Fibroblast of skin of back (primary cell): ENCODE measurements around the gene RIOK1. TPM values are rescaled to one million over a fixed set of nuclear protein-coding genes. Genes with fewer than 3 reads are reported as not detected.
"Not testable (repeated sequence)": the region's sequence is repeated elsewhere in the genome, so short reads cannot be mapped to it uniquely, and the experiment has no call there.

Experiments
- DNase-seq: peaks from one replicate; pipeline ENCODE4 v3.0.0-alpha.2; 2013
- polyA plus RNA-seq, 2 experiments: library from polyadenylated mRNA; unstranded; fragments of 120-200 nt; gene quantifications; one replicate each; pipeline ENCODE4 v1.2.1, GENCODE V29; 2013; ENCODE audit not compliant: insufficient read length in 2 of 2

RIOK1 gene
- polyA plus RNA-seq (2013, experiment 1 of 2; ENCODE audit: insufficient read length), result 18.9 TPM
- polyA plus RNA-seq (2013, experiment 2 of 2; ENCODE audit: insufficient read length), result 13.8 TPM

DNA sequence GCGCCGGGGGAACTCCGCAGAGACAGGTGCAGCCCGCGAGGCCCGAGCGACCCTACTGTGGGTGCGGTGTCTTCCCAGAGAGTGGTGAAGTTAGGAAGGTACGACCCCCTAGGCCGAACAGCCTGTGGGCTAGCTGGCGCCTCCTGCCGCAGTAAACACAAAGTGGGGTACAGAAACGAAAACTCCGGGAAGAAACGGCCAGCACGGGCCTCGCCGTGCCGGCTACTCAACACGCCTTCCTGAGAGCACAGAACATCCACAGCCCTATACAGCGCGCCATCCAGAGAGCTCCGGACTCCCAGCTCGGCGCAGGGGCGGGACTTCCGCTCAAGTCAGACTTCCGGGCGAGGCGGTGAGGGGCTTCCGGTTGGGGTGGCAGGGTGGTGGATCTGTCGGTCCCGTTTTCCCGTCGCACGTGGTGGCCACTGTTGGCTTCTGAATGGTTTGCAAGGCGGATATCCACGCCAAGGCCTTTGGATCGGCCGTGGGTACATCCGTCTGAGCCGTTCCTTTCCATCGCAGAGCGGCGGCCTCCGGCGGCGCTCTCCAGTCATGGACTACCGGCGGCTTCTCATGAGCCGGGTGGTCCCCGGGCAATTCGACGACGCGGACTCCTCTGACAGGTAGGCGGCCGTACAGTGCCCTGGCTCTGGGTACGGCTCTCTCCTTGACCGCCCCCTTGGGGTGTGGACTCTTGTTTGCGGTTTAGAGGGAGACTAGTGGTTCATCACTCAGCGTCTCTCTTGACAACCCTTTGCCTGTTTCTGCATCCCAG lies at the start of gene RIOK1, which contains the start of gene CAGE1:
Gene RIOK1, plus strand, starts transcription at position 358 of the 775 bp plus-strand sequence. Its CDS starts 195 bp downstream, at position 553.
Gene CAGE1, minus strand, starts transcription at position 292 of the 775 bp plus-strand sequence. CDS start 2,569 bp downstream, outside the sequence.
- DNase-seq, result peak; percentile 96

DNA sequence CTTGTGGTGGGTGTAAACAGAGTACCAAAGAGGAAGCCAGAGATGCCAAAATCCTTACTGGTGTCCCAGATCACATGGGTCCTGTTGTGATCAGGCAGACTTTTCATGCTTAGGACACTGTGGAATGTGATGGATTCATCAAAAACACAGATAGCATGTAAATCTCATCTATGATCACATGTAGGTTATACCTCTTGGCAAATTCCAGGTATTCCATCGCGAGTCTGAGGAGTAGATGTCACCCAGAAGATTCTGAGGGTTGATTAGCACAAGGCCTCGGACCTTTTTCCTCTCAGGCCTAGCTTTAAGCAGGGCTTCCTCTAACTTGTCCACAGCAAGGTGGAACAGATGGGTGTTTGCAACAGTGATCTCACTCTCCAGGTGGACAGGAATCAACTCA lies 48.3 kb upstream of the RIOK1 start:
- DNase-seq, result no peak

DNA sequence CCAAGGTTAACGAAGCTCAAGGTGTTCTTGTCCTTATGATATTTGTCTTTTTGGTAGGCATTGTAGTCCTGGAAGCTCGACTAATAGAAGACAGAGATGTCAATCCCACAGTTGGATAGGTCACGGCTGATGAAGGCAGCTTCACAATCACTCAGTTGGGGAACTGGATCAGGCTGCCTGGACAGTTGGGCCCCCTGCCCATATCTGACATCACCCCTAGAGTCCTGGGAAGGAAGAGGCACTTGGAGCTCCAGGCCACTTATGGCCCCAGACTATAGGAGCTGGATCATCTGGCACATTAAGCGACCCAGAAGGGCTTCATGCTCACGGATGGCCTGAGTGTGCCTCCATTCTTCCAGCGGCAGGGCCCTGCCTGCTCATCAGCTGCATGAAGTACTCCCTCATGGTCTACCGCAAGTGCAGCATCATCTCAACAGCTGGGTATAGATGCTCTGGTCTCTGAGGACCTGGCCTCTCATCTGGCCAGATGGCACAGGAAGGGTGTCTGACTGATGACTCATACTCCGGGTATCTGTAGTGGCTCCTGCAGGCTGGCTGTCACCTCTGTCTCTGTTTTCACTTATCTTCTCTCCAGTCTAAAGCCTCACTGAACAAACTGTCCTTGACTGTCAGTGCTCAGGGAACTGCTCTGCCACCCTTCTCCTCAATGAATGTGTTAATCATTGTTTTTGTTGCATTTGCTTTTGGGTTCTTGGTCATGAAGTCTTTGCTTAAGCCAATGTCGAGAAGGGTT lies 47.4 kb upstream of the RIOK1 start:
- DNase-seq, result peak; percentile 50

DNA sequence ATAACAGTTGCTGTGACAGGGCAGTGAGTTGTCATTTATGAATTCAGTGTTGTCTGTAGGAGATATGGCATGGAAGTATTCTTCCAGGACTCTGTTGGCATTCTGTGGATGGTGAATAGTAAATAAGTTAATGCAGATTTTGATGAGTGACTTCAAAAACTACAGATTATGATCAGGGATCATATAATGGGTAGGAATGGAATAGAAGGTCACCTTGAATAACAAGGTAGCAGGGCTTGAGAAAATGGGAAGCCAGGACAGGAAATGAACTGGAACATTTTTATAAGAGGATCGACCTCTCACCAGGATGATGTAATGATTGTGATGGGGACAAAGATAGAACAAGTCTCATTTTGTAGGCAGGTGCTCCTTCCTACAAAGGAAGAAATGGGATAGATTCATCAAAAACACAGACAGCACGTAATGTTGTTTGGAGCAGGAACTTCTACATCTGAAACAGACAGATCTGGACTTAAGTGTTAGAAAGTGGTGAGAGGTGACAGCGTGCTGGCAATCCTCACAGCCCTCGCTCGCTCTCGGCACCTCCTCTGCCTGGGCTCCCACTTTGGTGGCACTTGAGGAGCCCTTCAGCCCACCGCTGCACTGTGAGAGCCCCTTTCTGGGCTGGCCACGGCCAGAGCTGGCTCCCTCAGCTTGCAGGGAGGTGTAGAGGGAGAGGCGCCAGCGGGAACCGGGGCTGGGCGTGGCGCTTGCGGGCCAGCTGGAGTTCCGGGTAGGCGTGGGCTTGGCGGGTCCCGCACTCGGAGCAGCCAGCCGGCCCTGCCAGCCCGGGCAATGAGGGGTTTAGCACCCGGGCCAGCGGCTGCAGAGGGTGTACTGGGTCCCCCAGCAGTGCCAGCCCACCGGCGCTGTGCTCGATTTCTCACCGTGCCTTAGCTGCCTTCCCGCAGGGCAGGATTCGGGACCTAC lies 45.8 kb upstream of the RIOK1 start:
- DNase-seq, result no peak

DNA sequence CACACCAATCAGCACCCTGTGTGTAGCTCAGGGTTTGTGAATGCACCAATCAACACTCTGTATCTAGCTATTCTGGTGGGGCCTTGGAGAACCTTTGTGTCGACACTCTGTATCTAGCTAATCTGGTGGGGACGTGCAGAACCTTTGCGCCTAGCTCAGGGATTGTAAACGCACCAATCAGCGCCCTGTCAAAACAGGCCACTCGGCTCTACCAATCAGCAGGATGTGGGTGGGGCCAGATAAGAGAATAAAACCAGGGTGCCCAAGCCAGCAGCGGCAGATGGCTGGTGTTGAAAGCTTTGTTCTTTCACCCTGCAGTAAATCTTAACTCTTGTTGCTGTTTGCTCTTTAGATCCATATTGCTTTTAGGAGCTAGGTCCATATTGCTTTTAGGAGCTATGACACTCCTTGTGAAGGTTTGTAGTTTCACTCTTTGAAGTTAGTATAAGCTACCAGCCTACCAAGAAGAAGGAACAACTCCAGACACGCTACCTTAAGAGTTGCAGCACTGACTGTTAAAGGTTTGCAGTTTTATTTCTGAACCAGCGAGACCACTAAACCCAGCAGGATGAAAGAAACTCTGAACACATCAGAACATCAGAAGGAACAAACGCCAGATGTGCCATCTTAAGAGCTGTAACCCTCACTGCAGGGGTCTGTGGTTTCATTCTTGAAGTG lies 44.7 kb upstream of the RIOK1 start:
- peak; percentile 11 for DNase-seq

DNA sequence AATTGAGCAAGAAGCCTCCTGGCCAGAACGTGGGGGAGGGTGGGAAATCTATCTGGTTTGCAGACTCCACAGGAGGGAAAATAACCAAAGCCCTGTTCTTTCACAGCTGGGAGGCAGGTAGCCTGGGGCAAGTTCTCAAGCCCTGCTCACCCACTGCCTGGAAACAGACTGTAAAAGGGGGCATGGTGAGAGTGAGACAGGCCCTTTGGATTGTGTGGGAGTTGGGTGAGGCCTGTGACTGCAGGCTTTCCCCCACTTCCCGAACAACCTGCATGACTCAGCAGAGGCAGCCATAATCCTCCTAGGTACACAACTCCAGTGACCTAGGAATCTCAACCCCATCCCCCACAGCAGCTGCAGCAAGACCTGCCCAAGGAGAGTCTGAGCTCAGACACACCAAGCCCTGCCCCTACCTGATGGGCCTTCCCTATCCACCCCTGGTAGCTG lies 42.0 kb upstream of the RIOK1 start:
- DNase-seq, result peak; percentile 1

DNA sequence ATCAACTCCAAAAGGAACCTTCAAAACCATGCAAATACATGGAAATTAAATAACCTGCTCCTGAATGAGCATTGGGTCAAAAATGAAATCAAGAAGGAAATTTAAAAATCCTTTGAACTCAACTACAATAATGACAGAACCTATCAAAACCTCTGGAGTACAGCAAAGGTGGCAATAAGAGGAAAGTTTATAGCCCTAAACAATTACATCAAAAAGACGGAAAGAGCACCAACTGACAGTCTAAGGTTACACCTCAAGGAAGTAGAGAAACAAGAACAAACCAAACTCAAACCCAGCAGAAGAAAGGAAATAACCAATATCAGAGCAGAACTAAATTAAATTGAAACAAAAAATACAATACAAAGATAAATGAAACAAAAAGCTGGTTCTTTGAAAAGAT lies 39.0 kb upstream of the RIOK1 start:
- DNase-seq, result not testable (repeated sequence)

DNA sequence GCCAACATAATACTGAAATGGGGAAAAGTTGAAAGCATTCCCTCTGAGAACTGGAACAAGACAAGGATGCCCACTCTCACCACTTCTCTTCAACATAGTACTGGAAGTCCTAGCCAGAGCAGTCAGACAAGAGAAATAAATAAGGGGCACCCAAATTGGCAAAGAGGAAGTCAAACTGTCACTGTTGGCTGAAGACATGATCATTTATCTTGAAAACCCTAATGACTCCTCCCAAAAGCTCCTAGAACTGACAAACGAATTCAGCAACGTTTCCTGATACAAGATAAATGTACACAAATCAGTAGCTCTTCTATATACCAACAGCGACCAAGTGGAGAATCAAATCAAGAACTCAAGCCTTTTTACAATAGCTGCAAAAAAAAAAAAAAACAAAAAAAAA lies 37.7 kb upstream of the RIOK1 start:
- not testable (repeated sequence) for DNase-seq

DNA sequence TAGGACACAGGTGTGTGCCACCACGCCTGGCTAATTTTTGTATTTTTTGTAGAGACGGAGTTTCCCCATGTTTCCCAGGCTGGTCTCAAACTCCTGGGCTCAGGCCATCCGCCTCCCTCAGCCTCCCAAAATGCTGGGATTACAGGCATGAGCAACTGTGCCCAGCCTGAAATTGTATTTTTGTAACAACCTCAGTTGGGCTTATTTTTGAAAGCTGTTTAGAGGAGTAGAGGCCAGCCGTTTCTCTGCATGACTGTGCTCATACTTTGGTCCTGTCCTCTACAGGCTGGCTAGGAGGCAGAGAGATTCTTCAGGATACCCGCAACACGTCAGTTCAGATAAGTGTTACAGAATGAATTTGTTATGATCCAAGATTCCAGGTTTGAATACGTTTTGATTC lies 22.2 kb upstream of the RIOK1 start:
- DNase-seq, result no peak

DNA sequence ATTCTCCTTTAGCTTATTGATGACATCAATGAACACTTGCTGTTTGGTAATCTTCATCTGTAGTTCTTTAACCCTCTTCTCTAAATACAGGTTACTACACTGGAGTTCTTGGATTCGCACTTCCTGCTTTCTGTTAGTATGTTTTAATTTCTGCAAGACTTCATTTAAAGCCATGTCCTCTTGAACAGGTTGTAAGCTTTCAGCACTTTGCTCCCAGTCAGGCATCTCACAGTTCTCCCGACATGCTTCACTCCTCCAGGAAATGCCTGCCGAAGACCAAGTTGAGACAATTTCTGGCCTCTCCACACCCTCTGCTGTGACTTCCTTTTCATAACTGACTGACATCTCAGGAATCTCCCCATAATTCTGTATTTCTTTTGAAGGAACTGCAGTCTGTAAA lies 15.9 kb upstream of the RIOK1 start:
- DNase-seq, result peak; percentile 28

DNA sequence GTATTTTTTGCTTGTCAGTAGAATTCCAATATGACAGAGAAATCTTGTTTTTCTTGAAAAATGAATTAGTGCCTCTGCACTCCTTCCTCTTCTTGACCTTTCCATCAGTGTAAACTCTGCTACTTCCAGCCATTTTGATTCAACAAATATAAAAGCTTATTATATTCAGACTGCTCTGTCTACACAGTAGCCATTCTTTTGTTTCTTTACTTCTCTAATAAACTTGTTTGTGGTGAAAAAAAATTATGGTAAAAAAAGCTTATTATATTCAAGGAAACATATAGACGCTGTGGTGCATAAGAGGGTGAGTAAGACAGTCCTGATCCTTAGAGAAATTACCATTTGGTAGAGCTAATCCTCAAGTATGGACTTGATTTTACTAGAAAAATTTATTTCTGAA lies 11.6 kb upstream of the RIOK1 start:
- no peak for DNase-seq

DNA sequence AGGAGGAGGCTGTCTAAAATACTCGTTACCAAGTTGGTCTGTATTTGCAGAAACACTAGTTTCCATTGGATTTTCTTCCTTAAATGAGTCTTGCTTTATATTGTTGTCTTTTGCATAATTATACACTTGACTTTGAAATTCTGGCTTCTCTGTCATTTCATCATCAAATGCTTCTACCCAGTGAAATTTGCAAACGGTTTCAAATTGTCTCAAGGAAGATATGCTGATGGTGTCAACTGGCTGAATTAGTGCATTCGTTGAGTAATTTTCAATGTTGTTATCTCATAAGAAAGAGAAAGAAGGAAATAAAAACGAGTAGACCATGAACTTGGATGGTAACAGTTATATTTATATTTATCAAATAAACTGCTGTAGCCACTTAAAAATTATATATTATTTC lies 10.9 kb upstream of the RIOK1 start:
- no peak for DNase-seq

DNA sequence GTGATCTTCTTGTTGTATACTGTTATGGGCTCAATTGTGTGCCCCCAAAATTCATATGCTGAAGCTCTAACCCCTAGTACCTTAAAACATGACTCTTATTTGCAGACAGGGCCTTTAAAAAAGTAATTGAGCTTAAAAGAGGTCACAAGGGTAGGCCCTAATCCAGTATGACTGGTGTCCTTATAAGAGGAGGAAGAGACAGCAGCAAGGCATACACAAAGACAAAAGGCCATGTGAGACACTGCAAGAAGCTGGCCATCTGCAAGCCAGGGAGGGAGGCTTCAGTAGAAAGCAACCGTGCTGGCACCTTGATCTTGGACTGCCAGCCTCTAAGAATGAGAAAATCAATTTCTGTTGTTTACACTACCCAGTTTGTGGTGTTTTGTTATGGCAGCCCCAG lies 8.5 kb upstream of the RIOK1 start:
- DNase-seq, result no peak

DNA sequence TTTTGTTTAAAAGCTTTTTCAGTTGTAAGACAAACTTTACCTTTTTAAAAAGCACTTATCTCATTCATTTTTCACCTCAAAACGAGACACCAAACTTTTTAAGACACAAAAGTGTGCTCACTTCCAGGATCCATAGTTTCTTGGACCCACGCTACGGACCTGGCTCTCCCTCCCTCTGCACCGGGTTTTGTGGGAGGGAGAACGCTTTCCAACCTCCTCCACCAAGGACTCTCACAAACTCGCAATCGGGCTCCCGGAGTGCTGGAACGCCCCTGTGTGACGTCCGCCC lies 502 bp upstream of the RIOK1 start:
- peak; percentile 50 for DNase-seq

DNA sequence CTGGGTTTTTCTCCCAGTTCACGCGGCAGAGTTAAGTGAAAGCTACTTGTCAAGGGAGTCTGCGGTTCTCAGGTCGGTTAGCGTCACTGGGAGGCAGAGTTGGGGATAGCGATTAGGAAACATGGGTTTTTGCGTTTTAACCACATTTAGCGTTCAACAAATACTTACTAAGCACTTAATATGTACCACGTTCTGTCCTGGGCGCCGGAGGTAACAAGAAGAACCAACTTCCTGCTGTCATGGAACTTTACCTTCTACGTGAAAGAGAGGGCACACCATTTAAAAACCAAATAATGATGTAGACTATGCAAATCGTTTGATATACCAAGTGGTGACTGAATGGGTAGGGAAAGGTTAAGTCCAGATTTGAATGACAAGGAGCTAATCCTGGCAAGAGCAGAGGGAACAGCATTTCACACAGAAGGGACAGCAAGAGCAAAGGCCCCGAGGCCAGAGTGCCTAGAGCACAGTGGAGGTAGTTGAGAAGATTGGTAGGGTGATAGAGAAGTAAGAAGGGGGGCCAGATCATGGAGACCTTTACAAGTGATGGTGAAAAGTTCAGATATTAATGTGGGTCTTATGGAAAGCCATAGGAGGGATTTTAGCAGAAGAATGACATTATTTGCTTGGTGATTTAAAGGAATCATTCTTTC lies 744 bp downstream of the RIOK1 start:
- DNase-seq, result no peak

DNA sequence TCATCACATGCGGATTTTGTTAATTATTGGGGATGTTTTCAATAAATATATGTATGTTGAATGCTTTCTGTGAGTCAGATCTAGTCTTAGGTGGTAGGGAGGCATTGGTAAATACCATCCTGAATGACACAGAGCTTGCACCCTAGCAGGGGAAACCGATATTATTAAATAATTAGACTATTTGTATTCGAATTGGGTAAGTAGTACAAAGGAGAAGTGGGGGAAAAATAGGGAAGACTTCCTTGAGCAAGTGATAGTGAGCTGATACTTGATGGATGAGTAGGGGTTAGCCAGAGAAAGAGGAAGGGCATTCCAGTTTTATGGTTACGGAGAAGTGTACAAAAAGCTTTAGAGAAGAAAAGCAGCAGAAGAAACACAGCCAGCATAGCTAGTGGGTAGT lies 1.5 kb downstream of the RIOK1 start:
- no peak for DNase-seq

DNA sequence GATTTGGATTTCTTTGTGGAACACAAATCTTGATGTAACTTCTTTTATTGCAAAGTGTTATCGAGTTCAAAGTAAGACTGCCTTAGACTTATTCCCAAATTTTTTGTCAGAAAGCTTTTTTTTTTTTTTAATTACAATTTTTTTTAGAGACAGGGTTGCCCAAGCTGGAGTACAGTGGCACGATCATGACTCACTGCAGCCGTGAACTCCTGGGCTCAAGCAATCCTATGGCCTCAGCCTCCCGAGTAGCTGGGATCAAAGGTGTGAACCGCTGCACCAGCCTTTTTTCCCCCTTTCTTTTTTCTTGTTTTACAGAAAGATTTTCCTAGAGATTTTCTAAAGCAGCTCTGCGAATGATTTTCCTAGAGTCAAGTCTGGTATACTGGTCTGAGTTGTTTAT lies 2.8 kb downstream of the RIOK1 start:
- no peak for DNase-seq

DNA sequence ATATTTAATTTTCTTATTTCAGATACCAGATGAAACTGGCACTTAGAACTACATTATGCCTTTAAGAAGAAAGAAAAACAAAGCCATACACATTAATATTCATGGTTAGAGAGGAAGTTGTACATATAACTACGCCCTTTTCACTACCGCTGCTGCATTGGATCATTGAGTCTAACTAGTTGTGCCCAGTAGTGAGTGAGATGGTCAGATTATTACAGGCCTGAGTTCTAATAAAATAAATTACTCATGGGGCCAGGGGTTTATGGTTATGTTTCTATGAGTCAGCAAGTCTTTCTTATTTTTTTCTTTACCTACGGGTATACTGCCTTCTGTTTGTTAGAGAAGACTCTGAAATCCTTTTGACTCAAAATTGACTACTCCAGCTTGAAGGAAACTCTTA lies 11.5 kb downstream of the RIOK1 start:
- peak; percentile 15 for DNase-seq

DNA sequence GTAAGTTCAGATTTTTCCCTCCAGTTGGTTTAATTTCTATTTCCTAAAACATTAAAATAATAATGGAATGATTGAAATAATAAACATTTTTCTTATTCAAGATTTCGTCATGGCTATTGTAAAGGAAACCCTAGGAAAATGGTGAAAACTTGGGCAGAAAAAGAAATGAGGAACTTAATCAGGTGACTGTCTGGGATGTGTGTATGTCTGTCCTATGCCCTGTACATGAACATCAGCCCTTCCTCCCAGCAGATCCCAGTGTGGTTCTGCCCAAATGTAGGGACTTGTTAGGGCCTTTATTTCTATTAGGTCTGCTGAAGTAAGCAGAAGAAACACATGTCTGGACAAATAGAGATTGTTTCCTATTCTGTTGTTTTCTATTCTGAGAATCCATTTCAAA lies 13.1 kb downstream of the RIOK1 start:
- DNase-seq, result no peak

DNA sequence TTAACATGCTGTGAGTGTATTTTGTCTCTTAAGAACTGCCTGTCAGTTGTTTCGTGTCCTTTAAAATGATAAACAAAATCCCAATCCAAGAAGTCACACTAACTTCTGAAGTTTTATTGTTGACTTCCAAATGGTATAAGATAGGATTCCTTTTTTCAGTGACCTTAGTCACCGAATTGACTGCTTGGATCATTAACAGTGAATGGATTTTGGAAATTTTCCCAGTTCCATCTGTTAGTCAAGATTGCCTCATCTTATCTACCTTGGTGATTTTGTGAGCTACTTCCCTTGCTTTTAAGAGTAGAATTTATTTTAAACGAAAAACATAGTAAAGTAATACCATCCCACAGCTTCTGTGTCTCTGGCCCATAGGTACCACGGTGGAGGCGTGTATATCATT lies 14.9 kb downstream of the RIOK1 start:
- no peak for DNase-seq

DNA sequence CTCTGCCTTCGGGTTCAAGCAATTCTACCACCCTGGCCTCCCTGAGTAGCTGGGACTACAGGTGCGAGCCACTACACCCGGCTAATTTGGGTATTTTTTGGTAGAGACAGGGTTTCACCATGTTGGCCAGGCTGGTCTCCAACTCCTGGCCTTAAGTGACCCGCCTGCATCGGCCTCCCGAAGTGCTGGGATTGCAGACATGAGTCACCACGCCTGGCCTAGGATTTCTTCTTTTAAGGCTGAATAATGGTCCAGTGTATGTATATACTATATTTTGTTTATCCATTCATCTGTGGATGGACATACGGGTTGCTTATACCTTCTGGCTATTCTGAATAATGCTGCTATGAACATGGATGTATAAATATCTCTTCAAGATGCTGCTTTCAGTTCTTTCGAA lies 17.1 kb downstream of the RIOK1 start:
- DNase-seq, result no peak

DNA sequence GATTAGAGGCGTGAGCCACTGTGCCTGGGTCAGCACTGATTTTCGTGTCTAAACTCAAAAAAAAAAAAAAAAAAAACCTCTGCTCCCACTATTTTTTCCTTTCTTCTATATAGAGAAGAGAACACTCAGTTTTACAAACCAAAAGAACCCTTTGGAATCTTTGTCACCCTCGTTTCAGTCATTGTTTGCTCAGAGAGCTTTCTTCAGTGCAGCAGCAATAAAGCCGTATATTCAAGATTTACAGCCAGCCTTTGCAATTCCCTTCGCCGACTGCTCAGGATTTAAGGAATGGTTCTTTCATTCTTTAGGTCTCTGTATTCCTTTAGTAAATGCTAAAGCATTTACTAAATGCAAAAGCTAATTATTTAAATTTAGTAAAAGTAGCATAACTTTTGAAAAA lies 20.1 kb downstream of the RIOK1 start:
- DNase-seq, result no peak
